Measurements from ENCODE around the gene CDC42BPA. TPM values are rescaled to one million over a fixed set of nuclear protein-coding genes. Genes with fewer than 3 reads are reported as not detected.
"Not testable (repeated sequence)": the region's sequence is repeated elsewhere in the genome, so short reads cannot be mapped to it uniquely, and the experiment has no call there.

The CDC42BPA gene
- total RNA-seq, 4 donors from 2014 or later, result 47.0 to 58.6 (median 54.8) TPM

GRCh38 chr1:227134686-227135314, 183.5 kb downstream of the CDC42BPA start:
- peaks cover 0 to 18% (median 0%) of the 10 kb centered on the region in 3 donors for H3K36me3 ChIP-seq
- 38 to 42% methylated on average over 2 of the region's 2 CpGs for WGBS, 2 donors
- H3K27ac ChIP-seq, result no peak overlapping the region
- no peak overlapping the region for H3K4me3 ChIP-seq
- TF ChIP-seq, protein P1, sequence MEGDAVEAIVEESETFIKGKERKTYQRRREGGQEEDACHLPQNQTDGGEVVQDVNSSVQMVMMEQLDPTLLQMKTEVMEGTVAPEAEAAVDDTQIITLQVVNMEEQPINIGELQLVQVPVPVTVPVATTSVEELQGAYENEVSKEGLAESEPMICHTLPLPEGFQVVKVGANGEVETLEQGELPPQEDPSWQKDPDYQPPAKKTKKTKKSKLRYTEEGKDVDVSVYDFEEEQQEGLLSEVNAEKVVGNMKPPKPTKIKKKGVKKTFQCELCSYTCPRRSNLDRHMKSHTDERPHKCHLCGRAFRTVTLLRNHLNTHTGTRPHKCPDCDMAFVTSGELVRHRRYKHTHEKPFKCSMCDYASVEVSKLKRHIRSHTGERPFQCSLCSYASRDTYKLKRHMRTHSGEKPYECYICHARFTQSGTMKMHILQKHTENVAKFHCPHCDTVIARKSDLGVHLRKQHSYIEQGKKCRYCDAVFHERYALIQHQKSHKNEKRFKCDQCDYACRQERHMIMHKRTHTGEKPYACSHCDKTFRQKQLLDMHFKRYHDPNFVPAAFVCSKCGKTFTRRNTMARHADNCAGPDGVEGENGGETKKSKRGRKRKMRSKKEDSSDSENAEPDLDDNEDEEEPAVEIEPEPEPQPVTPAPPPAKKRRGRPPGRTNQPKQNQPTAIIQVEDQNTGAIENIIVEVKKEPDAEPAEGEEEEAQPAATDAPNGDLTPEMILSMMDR (IDR thresholded peaks at IDR 0.05), result no peak
- TF ChIP-seq EP300 (IDR thresholded peaks at IDR 0.05) (no peak), POLR2A (IDR thresholded peaks at IDR 0.05) (no peak)
- peaks cover 0 to 6% (median 0%) of the 10 kb centered on the region in 4 donors for H3K4me1 ChIP-seq
- no peaks in the 10 kb centered on the region for H3K27me3 ChIP-seq
- H3K9me3 ChIP-seq, result no peaks in the 10 kb centered on the region
- no peak for DNase-seq (ENCODE audit: low spot score in 2 of 2)

DNA sequence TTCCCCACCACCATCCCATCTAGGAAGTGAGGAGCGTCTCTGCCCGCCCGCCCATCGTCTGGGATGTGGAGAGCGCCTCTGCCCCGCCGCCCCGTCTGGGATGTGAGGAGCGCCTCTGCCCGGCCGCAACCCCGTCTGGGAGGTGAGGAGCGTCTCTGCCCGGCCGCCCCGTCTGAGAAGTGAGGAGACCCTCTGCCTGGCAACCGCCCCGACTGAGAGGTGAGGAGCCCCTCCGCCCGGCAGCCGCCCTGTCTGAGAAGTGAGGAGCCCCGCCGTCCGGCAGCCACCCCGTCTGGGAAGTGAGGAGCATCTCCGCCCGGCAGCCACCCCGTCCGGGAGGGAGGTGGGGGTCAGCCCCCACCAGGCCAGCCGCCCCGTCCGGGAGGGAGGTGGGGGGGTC, 185.6 kb downstream of the CDC42BPA start:
- not testable (repeated sequence) for H3K4me3 ChIP-seq; H3K36me3 ChIP-seq; H3K27me3 ChIP-seq; H3K9me3 ChIP-seq; H3K27ac ChIP-seq; DNase-seq (ENCODE audit: low spot score in 2 of 2); H3K4me1 ChIP-seq
- WGBS, 2 donors, result 95% methylated on average over 18 to 27 of the region's 32 CpGs

DNA sequence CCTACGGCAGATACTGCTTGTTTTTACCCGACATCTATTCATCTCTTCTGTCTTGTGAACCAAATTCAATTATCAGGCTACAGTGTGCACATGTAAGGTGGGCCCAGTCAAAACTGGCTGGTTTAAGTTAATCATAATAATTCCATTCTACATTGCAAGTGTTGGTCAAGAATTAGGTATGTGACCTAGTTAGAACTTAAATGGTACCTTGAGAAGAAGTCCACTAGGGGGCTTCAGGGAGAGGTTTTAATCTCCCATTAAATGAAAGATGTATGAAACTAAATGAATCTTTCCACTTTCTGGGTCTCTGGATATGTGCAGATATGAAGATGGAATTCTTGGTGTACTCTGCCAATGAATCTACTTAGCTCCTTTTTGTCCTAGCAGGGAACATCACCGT, 187.1 kb downstream of the CDC42BPA start:
- peaks cover 0 to 11% (median 0%) of the 10 kb centered on the region in 4 donors for H3K4me1 ChIP-seq
- H3K36me3 ChIP-seq, result peaks cover 0 to 5% (median 0%) of the 10 kb centered on the region in 3 donors
- H3K27me3 ChIP-seq, result no peaks in the 10 kb centered on the region
- WGBS, 2 donors, result 79 to 88% methylated on average over 3 of the region's 3 CpGs
- H3K9me3 ChIP-seq, result no peaks in the 10 kb centered on the region
- no peak for DNase-seq (ENCODE audit: low spot score in 2 of 2)
- H3K4me3 ChIP-seq, result no peak overlapping the region
- no peak overlapping the region for H3K27ac ChIP-seq
- TF ChIP-seq EP300 (IDR thresholded peaks at IDR 0.05) (no peak), POLR2A (IDR thresholded peaks at IDR 0.05) (no peak)
- TF ChIP-seq, protein P1 (IDR thresholded peaks at IDR 0.05), result peak in 3 of 5 experiments; percentile 25 to 37 (median 37)

- TF ChIP-seq EP300 (IDR thresholded peaks at IDR 0.05), result no peak
- no peak for TF ChIP-seq POLR2A (IDR thresholded peaks at IDR 0.05)
- TF ChIP-seq, protein P1 (IDR thresholded peaks at IDR 0.05), result no peak
- Histone ChIP-seq H3K27ac (no peak overlapping the region), H3K9me3 (no peaks in the 10 kb centered on the region), H3K4me1 (peaks cover 0 to 4% (median 0%) of the 10 kb centered on the region in 4 donors), H3K27me3 (no peaks in the 10 kb centered on the region), H3K36me3 (peaks cover 0 to 9% (median 0%) of the 10 kb centered on the region in 3 donors), H3K4me3 (no peak overlapping the region)
- 91 to 92% methylated on average over 3 of the region's 3 CpGs for WGBS, 2 donors
- no peak for DNase-seq (ENCODE audit: low spot score in 2 of 2)
These were observed 190.4 kb downstream of the CDC42BPA start for GRCh38 chr1:227127891-227128290.

DNA sequence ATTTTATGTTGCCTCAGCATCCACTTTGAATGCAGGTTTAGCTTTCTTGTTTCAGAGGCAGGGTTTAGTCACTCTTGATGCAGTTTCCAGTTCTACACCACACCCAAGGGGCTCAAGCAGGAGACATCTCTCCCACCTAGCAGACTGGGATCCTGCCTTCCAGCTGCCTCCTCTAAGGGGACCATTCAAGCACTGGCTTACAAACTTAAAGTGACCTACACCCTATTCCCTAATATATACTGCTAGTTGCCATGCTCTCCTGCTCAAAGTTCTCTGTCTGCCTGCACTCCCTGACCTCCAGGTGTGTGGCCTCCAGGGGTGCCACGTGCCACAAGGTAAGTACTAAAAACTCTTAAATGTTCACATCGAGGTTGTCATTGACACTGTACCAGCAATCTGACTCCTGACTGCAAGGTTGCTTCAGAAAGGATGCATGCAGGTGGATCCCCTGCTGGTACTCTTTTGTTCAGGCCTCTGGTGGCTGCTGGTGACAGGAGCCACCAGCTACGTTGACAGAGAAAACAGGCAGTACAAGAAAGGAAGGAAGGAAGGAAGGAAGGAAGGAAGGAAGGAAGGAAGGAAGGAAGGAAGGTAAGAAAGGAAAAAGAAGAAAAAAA, 192.3 kb downstream of the CDC42BPA start:
- Histone ChIP-seq H3K27me3 (no peaks in the 10 kb centered on the region), H3K36me3 (peaks cover 0 to 9% (median 0%) of the 10 kb centered on the region in 3 donors), H3K9me3 (no peaks in the 10 kb centered on the region), H3K4me3 (no peak overlapping the region), H3K4me1 (peaks cover 0 to 4% (median 0%) of the 10 kb centered on the region in 4 donors), H3K27ac (no peak overlapping the region)
- WGBS, 2 donors, result 67 to 75% methylated on average over 3 of the region's 3 CpGs
- TF ChIP-seq POLR2A (IDR thresholded peaks at IDR 0.05) (no peak), EP300 (IDR thresholded peaks at IDR 0.05) (no peak)
- TF ChIP-seq, protein P1 (IDR thresholded peaks at IDR 0.05), result no peak
- DNase-seq (ENCODE audit: low spot score in 2 of 2), result no peak
